ENCODE measurements around the gene SLC30A7.
"Not testable (repeated sequence)": the region's sequence is repeated elsewhere in the genome, so short reads cannot be mapped to it uniquely, and the experiment has no call there.

SLC30A7 gene

DNA sequence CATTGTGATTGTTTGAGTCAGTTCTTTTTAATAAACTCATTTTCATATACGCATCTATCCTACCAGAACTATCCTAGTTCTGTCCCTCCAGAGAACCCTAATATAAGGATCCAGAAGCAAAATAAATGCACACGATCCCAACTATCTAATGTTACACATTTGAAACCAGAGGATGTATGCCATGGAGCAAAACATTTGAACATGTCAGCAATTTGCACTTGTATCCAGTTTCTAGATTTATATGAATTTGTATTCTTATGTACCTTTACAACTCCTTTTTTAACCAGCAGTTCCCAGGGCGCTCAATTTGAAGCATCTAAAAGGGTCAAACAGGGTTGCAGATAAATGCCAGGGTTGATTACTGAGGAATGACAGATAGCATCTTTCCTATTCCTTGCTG is 3.3 kb upstream of the SLC30A7 start:
- no peak for DNase-seq

DNA sequence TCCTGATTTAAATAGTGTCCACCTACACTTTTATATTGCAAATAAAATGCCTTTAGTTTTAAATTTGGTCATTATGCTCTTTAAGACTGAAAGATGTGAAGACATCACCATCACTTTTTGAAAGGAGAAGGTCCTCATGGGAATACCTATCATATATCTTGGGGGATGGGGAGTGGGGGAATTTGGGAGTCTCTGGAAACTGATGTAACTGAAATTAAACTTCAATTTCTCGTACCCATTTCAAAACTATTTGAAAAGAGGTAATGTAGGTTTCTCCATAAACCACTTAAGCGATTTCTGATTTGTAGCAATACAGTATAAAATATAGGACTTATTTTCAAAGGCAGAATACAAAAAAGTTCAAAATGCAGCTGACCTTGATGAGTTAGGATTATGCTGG is 2.2 kb upstream of the SLC30A7 start:
- no peak for DNase-seq

DNA sequence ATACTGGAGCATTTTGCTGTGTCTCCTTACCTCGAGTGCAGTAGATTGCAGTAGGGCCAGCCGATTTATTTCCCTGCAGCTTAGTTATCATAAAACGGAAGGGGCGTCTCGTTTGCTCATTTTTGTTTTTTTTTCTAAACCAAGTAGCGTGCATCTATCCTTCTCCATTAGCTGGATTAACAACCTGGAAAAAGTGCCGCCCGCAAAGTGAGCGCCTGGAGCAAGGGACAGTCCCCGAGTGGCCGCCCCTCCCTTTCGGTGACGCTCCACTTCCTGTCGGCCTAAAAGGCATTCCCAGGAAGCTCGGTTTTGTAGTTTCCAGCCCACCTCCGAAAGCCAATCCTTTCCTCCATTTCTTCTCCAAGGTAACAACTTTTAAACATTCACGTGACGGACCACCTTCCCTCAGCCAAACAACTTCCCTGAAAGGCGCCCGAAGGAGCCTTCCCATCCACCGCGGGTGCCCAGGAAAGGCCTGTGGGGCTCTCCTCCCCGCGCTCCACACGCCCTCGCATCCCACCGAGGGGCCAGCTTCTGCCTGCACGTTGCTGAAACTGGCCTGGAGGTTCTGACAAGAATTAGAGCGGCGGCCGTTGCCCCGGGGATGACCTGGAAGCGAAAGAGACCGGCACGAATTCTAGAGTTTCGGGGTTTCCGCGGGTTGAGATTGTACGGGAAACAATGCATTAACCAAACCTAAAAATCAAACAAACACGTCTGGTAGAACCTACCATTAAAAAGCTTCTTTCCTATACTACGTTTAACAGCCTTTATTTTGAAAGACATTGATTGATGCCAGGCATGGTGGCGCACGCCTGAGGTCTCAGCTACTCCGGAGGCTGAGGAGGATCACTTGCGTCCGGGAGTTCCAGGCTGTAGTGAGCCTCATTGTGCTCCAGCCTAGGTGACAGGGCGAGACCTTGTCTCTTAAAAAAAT is 1.0 kb upstream of the SLC30A7 start, which contains the start of gene EXTL2:
TSS of gene EXTL2 (minus strand) at position 240 of the 937 bp plus-strand sequence. CDS start 6,085 bp downstream, outside the sequence.
- DNase-seq, result peak; percentile 77

DNA sequence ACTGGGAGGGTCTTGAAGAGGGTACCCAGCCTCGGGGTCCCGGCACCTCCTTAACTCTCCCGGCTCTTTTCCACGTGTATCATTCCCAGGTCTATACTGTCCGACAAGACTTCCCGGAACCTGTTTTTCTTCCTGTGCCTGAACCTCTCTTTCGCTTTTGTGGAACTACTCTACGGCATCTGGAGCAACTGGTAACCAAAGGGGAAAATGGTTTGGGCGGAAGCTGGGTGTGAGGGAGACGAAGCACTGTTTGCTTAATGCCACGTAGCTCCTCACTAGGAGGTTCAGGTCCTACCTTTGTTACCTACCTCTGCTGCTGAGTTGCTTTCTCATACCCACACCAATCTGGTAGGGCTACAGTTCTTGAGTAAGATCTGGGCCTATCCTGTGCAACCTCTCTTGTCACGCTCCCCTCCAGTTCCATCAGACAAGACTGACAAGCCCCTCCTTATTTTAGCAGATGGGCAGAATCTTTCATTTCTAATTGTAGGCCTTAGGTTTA is 642 bp downstream of the SLC30A7 start:
- peak; percentile 23 for DNase-seq

GRCh38 chr1:100902365-100902764 is 6.5 kb downstream of the SLC30A7 start:
- DNase-seq, result no peak

GRCh38 chr1:100903777-100904176 is 7.9 kb downstream of the SLC30A7 start:
- no peak for DNase-seq

DNA sequence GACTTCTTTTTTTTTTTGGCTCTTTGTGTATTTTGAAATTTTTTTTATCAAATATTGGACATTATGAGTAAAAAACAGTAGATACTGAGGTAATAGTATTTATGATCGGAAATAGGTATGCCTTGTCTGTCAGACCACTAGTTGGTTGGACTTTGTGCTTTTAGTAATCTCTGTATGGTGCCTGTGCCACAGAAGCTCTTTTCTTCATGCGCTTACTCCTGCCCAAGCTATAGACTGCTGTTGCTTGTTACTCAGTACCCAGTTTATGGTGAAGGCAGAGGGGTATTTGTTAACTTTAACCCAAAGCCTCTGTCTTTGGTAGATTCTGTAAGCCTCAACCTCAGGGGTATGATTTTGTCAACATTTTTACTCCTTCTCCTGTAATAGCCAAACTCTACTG is 8.6 kb downstream of the SLC30A7 start:
- no peak for DNase-seq

GRCh38 chr1:100905181-100905580 is 9.3 kb downstream of the SLC30A7 start:
- DNase-seq, result no peak

DNA sequence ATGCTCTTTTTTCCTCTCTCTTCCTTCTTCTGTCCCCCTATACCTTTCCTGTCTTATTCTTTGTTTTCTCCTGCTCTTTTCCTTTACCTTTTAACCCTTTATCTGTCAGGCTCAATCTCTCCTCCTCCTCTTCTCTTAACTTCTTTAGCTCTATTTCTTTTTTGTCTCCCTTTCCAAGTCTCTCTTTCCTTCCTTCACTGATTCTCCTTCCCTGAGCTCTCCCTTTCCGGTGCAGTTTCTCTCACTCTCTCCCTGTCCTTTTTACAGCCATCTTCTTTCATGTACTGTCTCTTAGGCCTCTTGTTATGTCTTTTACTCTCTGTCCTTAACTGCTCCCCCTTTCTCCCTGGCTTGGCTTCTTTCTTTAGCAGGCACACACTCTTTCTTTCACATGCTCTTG is 12.0 kb downstream of the SLC30A7 start:
- no peak for DNase-seq

DNA sequence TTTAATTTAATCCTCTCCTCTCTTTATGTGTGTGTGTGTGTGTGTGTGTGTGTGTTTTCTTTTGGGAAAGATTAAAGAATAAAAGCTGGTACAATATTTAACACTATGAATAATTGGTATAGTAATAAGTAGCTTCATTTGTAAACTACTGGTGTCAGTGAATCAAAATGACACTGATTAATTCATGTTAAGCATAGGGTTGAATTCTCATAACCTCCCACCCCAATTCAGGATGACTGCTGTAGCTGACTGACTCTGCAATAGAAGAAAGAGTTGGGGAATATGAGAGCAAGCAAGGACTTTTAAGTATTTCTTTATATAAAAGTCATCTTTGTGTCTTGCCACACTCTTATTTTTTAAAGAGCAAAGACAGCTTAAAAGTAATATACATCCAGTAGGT is 13.1 kb downstream of the SLC30A7 start:
- DNase-seq, result no peak

DNA sequence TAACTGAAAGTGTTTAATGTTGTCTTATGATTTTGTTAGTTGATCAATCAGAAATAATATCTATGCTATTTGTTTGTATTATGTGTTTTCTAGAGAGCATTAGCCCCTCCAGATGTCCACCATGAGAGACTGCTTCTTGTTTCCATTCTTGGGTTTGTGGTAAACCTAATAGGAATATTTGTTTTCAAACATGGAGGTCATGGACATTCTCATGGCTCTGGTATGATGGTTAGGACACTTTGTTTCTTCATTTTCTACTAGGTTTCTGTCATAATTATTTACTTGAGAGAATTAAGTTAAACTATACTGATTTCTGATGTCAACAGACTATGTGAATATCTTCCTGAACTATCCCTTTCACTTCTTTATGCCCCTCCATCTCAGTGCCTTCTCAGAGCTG is 16.1 kb downstream of the SLC30A7 start:
- DNase-seq, result no peak

DNA sequence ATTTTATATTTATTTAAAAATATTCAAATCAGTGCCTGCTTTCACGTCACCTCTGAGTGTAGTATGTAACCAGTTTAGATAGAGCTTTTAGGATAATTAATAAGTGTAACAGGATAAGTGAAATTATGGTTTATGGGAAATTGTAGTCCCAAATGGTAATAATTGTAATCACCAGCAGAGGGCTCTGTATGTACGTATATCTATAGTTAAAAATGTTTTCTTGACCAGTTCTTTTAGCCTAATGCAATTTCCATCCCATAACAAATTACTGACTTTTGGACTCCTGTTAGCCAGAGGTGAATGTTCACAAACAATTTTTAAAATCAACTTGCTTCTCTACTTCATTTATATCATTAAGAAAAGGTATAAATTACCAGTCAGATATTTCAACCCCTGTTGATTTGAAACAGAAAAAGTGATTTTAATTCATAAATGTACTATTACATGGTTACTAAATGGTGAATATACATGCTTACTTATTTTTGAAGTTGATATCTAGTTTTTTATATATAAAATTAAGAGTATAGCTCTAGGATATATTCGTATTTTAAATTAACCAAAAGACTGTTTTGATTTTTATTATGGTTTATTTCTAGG is 25.3 kb downstream of the SLC30A7 start:
- DNase-seq, result no peak

DNA sequence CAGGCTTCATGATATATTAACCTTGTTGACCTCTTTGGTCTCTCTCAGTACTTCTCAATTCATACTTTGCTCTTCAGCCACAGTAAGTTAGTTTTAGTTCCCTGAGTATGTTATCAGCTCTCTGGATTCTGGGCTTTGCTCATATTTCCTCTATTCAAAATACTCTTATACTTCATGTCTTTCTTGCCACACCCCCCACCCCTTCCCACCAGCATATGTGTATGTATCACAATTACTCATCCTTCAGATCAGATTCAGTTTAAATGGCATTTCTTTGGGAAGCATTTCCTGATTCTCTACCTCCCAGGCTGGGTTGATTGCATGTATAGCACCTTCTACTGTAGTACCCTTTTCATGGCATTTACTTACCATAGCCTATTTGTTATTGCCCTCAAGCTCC is 28.3 kb downstream of the SLC30A7 start:
- DNase-seq, result peak; percentile 70

DNA sequence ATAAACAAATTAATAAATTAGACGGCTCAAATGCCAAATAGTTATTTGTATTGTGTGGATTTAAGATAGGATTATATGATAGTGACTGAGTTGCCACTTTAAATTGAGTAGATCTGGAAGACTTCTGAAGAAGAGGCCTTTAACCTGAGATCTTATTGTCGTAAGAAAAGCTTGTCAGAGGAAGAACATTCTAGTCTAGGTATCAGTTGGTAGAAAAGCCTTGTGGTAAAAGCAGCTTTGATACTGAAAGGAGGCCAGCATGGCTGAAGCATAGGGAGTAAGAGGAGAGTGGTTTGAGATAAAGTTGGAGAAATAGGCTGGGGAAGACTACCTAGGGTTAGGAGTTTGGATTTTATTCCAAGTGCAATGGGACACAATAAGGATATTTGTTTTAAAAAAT is 29.1 kb downstream of the SLC30A7 start:
- no peak for DNase-seq

DNA sequence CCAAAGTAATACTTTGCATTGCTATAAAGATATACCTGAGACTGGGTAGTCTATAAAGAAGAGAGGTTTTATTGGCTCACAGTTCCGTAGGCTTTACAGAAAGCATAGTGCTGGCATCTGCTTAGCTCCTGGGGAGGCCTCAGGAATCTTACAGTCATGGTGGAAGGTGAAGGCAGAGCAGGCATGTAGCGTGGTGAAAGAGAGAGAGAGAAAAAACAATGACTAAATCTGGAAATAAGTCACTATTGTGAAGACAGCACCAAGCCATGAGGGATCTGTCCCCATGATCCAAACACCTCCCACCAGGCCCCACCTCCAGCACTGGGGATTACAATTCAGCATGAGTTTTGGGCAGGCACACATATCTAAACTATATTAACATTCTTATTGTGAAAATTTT is 30.4 kb downstream of the SLC30A7 start:
- DNase-seq, result no peak

- DNase-seq, result no peak
Observed at GRCh38 chr1:100927276-100927675, 31.4 kb downstream of the SLC30A7 start.

DNA sequence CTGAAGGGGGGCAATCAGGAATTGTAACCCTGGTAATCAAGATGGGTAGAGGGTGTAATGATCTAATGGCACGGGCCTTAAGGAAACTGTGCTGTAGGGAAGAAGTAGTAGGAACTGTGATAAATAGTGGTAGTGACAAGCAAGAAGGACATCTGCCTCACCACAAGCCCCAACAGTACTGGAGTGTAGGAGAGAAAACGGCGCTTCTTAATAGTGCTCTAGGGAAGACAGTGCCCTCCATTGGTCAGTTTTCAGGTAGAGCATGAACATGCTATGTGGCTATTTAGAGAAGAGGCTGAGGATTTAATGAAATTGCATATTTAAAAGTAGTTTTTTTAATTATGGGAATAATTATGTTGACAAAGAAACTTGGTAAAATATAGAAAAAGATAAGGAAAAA is 32.2 kb downstream of the SLC30A7 start:
- DNase-seq, result no peak

DNA sequence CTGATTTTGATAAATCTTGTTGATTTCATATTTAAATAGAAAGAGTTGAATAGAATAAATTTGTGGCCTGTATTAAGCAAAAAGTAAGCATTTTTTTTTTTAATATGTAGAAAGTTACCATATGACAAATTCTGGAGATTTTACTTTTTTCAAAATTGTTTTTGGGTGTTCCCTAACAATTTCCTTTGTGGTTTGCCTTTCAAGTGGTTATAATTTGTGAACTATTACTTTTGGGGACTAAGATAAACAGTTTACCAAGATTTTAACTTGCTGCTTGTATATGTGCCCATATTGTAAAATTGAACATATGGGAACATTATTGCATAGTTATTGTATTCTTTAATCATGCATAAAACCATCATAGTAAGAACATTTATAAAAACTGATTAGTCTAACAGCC is 34.6 kb downstream of the SLC30A7 start:
- DNase-seq, result no peak

DNA sequence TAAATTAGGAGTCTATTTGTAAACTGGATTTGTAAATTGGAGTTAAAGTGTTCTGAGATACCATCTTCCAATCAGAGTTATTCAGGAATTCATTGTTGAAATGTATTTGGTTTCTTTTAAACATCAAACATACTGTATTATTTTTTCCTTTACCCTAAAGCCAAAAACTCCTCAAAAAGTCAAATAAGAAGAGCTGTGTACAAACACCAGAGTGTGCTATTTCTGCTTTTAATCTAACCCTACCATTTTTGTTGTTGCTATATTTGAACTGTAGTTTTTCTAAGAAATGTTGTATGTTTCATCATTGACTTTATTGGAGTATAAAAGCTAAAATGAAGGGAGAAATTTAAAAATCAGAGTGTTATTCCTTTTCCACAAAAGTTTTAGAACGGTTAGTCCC is 35.8 kb downstream of the SLC30A7 start:
- DNase-seq, result no peak

DNA sequence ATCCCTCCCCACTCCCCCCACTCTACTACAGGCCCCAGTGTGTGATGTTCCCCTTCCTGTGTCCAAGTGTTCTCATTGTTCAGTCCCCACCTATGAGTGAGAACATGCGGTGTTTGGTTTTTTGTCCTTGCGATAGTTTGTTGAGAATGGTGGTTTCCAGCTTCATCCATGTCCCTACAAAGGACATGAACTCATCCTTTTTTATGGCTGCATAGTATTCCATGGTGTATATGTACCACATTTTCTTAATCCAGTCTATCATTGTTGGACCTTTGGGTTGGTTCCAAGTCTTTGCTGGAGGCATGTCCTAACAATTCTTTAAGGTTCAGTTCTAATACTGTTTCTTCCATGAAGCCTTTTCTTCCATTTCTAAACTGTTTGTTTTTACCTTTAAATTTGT is 37.7 kb downstream of the SLC30A7 start:
- not testable (repeated sequence) for DNase-seq

- DNase-seq, result no peak
Observed at GRCh38 chr1:100936194-100936967, 40.5 kb downstream of the SLC30A7 start.

GRCh38 chr1:100941098-100941527 is 45.2 kb downstream of the SLC30A7 start:
- no peak for DNase-seq

DNA sequence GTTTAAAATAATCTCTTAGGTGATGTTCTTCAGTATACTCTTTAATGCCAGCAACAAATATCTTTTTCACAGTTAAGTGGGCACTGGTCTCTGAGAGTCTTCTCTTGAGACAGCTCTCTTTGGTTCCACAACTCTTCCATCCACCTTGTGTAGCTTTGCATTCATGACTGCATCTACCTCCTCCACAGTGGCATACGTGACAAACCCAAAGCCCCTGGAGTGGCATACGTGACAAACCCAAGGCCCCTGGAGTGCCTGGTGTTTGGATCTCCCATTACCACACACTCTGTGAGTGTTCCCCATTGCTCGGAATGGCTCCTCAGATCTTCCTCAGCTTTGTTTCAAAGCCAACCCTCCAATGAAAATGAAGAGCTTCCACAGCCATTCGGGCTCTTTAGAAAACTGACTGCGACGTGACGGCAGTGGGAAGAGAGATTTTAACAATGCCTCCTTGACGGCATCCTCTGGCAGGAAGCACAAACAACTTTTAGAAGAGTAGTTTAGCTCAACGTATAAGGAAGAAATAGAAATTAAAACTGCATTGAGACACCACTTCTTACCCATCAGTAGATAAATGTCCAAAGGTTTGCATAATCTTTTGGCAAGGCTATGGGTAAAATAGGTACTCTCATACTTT is 45.8 kb downstream of the SLC30A7 start:
- DNase-seq, result no peak
